Liver (tissue), 9 donors: Measurements from ENCODE around the gene MLLT3. TPM values are rescaled to one million over a fixed set of nuclear protein-coding genes. Genes with fewer than 3 reads are reported as not detected.

ENCODE experiments used
- DNase-seq: peaks from one replicate; pipeline ENCODE4 v3.0.0-alpha.2; 2017; ENCODE audit warnings: low spot score
- H3K27ac ChIP-seq, 2 donors: one replicate each; pipeline ENCODE4 v1.7.0; 2013; ENCODE audit warnings: inconsistent platforms in 2 of 2, low read length in 2 of 2, control low read depth in 1 of 2, low read depth in 1 of 2, mild to moderate bottlenecking in 1 of 2
- H3K27me3 ChIP-seq, 4 donors: one replicate each; pipeline versions ENCODE4 v1.6.1 to v1.7.0; 2013; ENCODE audit warnings: low read length in 3 of 4, inconsistent platforms in 1 of 4, mild to moderate bottlenecking in 1 of 4, moderate library complexity in 1 of 4; ENCODE audit not compliant: control insufficient read depth in 4 of 4, insufficient read depth in 4 of 4
- H3K36me3 ChIP-seq, 4 donors: one replicate each; pipeline versions ENCODE4 v1.6.1 to v1.7.0; 2013; ENCODE audit warnings: low read length in 3 of 4, mild to moderate bottlenecking in 3 of 4, low read depth in 1 of 4, moderate library complexity in 1 of 4; ENCODE audit not compliant: control insufficient read depth in 4 of 4, insufficient read depth in 3 of 4
- H3K4me1 ChIP-seq, 4 donors: one replicate each; pipeline versions ENCODE4 v1.6.1 to v1.7.0; 2013; ENCODE audit warnings: low read length in 3 of 4, mild to moderate bottlenecking in 3 of 4, moderate library complexity in 1 of 4; ENCODE audit not compliant: control insufficient read depth in 4 of 4, insufficient read depth in 4 of 4
- H3K4me3 ChIP-seq, 3 donors: one replicate each; pipeline versions ENCODE4 v1.6.1 to v1.7.0; 2013; ENCODE audit warnings: low read length in 3 of 3, control low read depth in 1 of 3, low read depth in 1 of 3, mild to moderate bottlenecking in 1 of 3
- H3K9ac ChIP-seq, 2 donors: one replicate each; pipeline ENCODE4 v1.7.0; 2013; ENCODE audit warnings: low read length in 2 of 2, mild to moderate bottlenecking in 2 of 2, moderate library complexity in 2 of 2, control low read depth in 1 of 2, low read depth in 1 of 2
- H3K9me3 ChIP-seq, 4 donors: one replicate each; pipeline versions ENCODE4 v1.6.1 to v1.7.0; 2013; ENCODE audit warnings: low read length in 3 of 4; ENCODE audit not compliant: control insufficient read depth in 4 of 4
- EGR1 ChIP-seq, 2 donors: IDR thresholded peaks; 2 replicates each; pipeline ENCODE4 v1.6.1; 2016 to 2018; ENCODE audit warnings: antibody characterized with exemption in 2 of 2, low read depth in 2 of 2
- FOXA1 ChIP-seq: IDR thresholded peaks from 2 replicates; pipeline ENCODE4 v1.6.1; 2016; ENCODE audit warnings: antibody characterized with exemption
- FOXA2 ChIP-seq: IDR thresholded peaks from 2 replicates; pipeline ENCODE4 v1.6.1; 2016; ENCODE audit warnings: antibody characterized with exemption
- GABPA ChIP-seq, 2 donors: IDR thresholded peaks in 1 of 2; conservative IDR thresholded peaks in 1 of 2; 2 replicates each; pipeline ENCODE4 v1.6.1; 2016; ENCODE audit warnings: antibody characterized with exemption in 2 of 2, mild to moderate bottlenecking in 1 of 2, moderate library complexity in 1 of 2
- HNF4A ChIP-seq, 2 donors: conservative IDR thresholded peaks; 2 replicates each; pipeline ENCODE4 v1.6.1; 2016; ENCODE audit warnings: antibody characterized with exemption in 2 of 2, mild to moderate bottlenecking in 2 of 2
- HNF4G ChIP-seq: IDR thresholded peaks from 2 replicates; pipeline ENCODE4 v1.6.1; 2016; ENCODE audit warnings: antibody characterized with exemption
- JUND ChIP-seq, 2 donors: IDR thresholded peaks; 2 replicates each; pipeline ENCODE4 v1.6.1; 2016; ENCODE audit warnings: antibody characterized with exemption in 2 of 2
- NR2F2 ChIP-seq: IDR thresholded peaks from 2 replicates; pipeline ENCODE4 v1.6.1; 2016; ENCODE audit warnings: antibody characterized with exemption
- RAD21 ChIP-seq, 2 donors: IDR thresholded peaks; 2 replicates each; pipeline ENCODE4 v1.6.1; 2016; ENCODE audit warnings: antibody characterized with exemption in 2 of 2, mild to moderate bottlenecking in 2 of 2
- RXRA ChIP-seq, 2 donors: IDR thresholded peaks; 2 replicates each; pipeline ENCODE4 v1.6.1; 2017 to 2018; ENCODE audit warnings: antibody characterized with exemption in 2 of 2, mild to moderate bottlenecking in 1 of 2
- SP1 ChIP-seq: IDR thresholded peaks from 2 replicates; pipeline ENCODE4 v1.6.1; 2018; ENCODE audit warnings: antibody characterized with exemption, mild to moderate bottlenecking
- TAF1 ChIP-seq: conservative IDR thresholded peaks from 2 replicates; pipeline ENCODE4 v1.6.1; 2016; ENCODE audit warnings: antibody characterized with exemption, mild to moderate bottlenecking
- WGBS: extraction: QIAGEN DNeasy Blood & Tissue Kit; methylation state at CpG from one replicate; pipeline ENCODE4 v1.1.7; 2013; 5-methylcytosine and 5-hydroxymethylcytosine counted together
- polyA plus RNA-seq, 2 donors: library from polyadenylated mRNA; stranded (reverse) in 1 of 2; unstranded in 1 of 2; fragments of 200-250 nt in 1 of 2; fragments of >200 nt in 1 of 2; fragmentation: Nextera tagmentation in 1 of 2; extraction: Ambion mirVana in 1 of 2; gene quantifications; one replicate each; pipeline versions ENCODE4 v1.2.1 to v1.2.3, GENCODE V29; 2013 to 2015
- total RNA-seq, 2 donors: library from RNA; depleted of rRNA; stranded (reverse); fragments of >200 nt; gene quantifications; one replicate each; pipeline ENCODE4 v1.2.3, GENCODE V29; 2014
- TF ChIP-seq, protein P1 (sequence below): IDR thresholded peaks from 2 replicates; pipeline ENCODE4 v1.6.1; 2016; ENCODE audit warnings: antibody characterized with exemption
- TF ChIP-seq, protein P2 (sequence below): IDR thresholded peaks from 2 replicates; pipeline ENCODE4 v1.6.1; 2016; ENCODE audit warnings: antibody characterized with exemption
- TF ChIP-seq, protein P3 (sequence below): IDR thresholded peaks from 2 replicates; pipeline ENCODE4 v1.6.1; 2016; ENCODE audit warnings: antibody characterized with exemption, mild to moderate bottlenecking
- TF ChIP-seq, protein P4 (sequence below): IDR thresholded peaks from 2 replicates; pipeline ENCODE4 v1.6.1; 2016; ENCODE audit warnings: antibody characterized with exemption
- TF ChIP-seq, protein P5 (sequence below): fragments of 150-350 bp; IDR thresholded peaks from 2 replicates; pipeline ENCODE4 v1.5.1; 2017; ENCODE audit warnings: improper control_type of control experiment, low read depth, low read length; ENCODE audit not compliant: missing input control
- donor health status: healthy.
- donor health status: healthy.
- donor health status: healthy.
- donor health status: healthy.
- donor health status: healthy.

The MLLT3 gene
- total and polyA plus RNA-seq, 4 donors = 0.79 to 25.5 (median 1.3) TPM

DNA sequence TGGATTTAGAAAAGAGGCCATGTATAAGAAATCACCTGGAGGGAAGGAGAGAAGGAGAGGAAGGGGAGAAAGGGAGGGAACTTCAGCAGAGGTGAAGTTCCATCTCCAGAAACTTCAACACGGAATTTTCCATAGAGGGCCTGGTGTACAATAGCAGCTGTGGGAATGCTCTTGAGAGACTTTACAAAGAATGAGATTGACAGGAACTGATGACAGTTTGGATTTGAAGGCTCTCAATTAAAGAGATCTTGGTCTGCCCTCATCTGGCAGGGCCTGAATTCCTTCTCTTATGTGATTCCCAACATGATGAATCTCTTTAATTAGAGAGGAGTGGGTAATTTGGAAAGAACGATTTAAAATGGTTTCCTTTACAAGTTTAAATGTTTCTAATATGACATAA is 143.5 kb downstream of the MLLT3 start (continued):
- no peak for TF ChIP-seq GABPA (IDR thresholded peaks at IDR 0.05 in 1 of 2, conservative IDR thresholded peaks at IDR 0.05 in 1 of 2)
- TF ChIP-seq NR2F2 = no peak
- TF ChIP-seq FOXA2 = no peak
- no peak for TF ChIP-seq FOXA1
- no peak for TF ChIP-seq TAF1
- TF ChIP-seq, protein P1, sequence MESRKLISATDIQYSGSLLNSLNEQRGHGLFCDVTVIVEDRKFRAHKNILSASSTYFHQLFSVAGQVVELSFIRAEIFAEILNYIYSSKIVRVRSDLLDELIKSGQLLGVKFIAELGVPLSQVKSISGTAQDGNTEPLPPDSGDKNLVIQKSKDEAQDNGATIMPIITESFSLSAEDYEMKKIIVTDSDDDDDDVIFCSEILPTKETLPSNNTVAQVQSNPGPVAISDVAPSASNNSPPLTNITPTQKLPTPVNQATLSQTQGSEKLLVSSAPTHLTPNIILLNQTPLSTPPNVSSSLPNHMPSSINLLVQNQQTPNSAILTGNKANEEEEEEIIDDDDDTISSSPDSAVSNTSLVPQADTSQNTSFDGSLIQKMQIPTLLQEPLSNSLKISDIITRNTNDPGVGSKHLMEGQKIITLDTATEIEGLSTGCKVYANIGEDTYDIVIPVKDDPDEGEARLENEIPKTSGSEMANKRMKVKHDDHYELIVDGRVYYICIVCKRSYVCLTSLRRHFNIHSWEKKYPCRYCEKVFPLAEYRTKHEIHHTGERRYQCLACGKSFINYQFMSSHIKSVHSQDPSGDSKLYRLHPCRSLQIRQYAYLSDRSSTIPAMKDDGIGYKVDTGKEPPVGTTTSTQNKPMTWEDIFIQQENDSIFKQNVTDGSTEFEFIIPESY = no peak

DNA sequence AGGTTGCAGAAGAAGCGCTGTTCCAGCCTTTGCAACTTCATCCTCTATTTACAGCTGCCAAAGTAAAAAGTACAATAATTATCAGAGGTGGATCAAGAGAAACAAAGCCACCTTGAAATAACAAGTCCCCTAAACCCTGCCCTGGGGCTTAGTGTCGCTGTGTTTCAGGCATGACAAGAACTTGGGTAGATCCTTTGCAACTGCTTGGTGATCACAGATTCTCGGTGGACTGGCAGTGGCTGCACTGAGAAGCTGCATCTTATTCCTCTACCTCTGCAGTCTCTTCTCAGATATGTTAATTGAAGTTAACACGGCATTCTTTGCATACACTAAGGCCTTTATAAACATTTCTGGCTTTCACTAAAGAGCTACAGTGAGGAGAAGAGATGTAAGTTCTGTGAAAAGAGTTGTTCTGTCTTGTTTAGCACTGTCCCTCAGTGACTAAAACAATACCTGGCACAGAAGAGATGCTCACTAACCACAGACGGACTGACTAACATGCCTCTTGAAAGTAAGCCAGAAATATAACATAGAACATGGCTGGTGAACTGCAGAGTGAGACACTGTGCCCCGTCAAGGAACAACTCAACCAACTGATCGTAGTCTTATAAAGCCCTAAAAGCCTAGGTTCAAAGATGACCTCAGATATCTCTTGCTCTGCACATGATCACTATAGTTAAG is 144.2 kb downstream of the MLLT3 start:
- Histone ChIP-seq H3K27ac (no peak overlapping the region), H3K36me3 (no peaks in the 10 kb centered on the region), H3K9ac (no peak overlapping the region), H3K4me1 (no peaks in the 10 kb centered on the region), H3K4me3 (no peak overlapping the region), H3K27me3 (no peaks in the 10 kb centered on the region), H3K9me3 (no peaks in the 10 kb centered on the region)
- 86% methylated on average over 7 of the region's 7 CpGs for WGBS
- TF ChIP-seq JUND (IDR thresholded peaks at IDR 0.05) (no peak), EGR1 (IDR thresholded peaks at IDR 0.05; ENCODE audit: low read depth in 2 of 2) (no peak), HNF4A (conservative IDR thresholded peaks at IDR 0.05) (no peak), SP1 (no peak), TAF1 (no peak), RAD21 (IDR thresholded peaks at IDR 0.05) (no peak), HNF4G (no peak), RXRA (IDR thresholded peaks at IDR 0.05) (no peak), GABPA (IDR thresholded peaks at IDR 0.05 in 1 of 2, conservative IDR thresholded peaks at IDR 0.05 in 1 of 2) (no peak), FOXA2 (no peak)
- TF ChIP-seq, protein P2, sequence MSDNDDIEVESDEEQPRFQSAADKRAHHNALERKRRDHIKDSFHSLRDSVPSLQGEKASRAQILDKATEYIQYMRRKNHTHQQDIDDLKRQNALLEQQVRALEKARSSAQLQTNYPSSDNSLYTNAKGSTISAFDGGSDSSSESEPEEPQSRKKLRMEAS = no peak
- TF ChIP-seq, protein P1 = no peak
- TF ChIP-seq, protein P3, sequence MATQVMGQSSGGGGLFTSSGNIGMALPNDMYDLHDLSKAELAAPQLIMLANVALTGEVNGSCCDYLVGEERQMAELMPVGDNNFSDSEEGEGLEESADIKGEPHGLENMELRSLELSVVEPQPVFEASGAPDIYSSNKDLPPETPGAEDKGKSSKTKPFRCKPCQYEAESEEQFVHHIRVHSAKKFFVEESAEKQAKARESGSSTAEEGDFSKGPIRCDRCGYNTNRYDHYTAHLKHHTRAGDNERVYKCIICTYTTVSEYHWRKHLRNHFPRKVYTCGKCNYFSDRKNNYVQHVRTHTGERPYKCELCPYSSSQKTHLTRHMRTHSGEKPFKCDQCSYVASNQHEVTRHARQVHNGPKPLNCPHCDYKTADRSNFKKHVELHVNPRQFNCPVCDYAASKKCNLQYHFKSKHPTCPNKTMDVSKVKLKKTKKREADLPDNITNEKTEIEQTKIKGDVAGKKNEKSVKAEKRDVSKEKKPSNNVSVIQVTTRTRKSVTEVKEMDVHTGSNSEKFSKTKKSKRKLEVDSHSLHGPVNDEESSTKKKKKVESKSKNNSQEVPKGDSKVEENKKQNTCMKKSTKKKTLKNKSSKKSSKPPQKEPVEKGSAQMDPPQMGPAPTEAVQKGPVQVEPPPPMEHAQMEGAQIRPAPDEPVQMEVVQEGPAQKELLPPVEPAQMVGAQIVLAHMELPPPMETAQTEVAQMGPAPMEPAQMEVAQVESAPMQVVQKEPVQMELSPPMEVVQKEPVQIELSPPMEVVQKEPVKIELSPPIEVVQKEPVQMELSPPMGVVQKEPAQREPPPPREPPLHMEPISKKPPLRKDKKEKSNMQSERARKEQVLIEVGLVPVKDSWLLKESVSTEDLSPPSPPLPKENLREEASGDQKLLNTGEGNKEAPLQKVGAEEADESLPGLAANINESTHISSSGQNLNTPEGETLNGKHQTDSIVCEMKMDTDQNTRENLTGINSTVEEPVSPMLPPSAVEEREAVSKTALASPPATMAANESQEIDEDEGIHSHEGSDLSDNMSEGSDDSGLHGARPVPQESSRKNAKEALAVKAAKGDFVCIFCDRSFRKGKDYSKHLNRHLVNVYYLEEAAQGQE = no peak
- TF ChIP-seq, protein P4, sequence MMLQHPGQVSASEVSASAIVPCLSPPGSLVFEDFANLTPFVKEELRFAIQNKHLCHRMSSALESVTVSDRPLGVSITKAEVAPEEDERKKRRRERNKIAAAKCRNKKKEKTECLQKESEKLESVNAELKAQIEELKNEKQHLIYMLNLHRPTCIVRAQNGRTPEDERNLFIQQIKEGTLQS = no peak
- TF ChIP-seq, protein P5, sequence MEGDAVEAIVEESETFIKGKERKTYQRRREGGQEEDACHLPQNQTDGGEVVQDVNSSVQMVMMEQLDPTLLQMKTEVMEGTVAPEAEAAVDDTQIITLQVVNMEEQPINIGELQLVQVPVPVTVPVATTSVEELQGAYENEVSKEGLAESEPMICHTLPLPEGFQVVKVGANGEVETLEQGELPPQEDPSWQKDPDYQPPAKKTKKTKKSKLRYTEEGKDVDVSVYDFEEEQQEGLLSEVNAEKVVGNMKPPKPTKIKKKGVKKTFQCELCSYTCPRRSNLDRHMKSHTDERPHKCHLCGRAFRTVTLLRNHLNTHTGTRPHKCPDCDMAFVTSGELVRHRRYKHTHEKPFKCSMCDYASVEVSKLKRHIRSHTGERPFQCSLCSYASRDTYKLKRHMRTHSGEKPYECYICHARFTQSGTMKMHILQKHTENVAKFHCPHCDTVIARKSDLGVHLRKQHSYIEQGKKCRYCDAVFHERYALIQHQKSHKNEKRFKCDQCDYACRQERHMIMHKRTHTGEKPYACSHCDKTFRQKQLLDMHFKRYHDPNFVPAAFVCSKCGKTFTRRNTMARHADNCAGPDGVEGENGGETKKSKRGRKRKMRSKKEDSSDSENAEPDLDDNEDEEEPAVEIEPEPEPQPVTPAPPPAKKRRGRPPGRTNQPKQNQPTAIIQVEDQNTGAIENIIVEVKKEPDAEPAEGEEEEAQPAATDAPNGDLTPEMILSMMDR = no peak
- DNase-seq = no peak
